Osteocyte (in vitro differentiated cells): ENCODE measurements around the gene HERC6. TPM values are rescaled to one million over a fixed set of nuclear protein-coding genes. Genes with fewer than 3 reads are reported as not detected.

Source experiments
- DNase-seq: peaks from one replicate; pipeline ENCODE4 v3.0.0; 2021; ENCODE audit warnings: mixed read lengths; ENCODE audit not compliant: unreplicated experiment; ENCODE audit errors: extremely low spot score
- H3K27ac Mint-ChIP-seq: one replicate; pipeline ENCODE4 v1.8.0; 2021; ENCODE audit warnings: mild to moderate bottlenecking, mixed read lengths; ENCODE audit not compliant: unreplicated experiment
- H3K27me3 Mint-ChIP-seq: one replicate; pipeline ENCODE4 v1.8.0; 2021; ENCODE audit warnings: mixed read lengths; ENCODE audit not compliant: unreplicated experiment
- H3K36me3 Mint-ChIP-seq: one replicate; pipeline ENCODE4 v1.8.0; 2021; ENCODE audit warnings: mixed read lengths; ENCODE audit not compliant: unreplicated experiment
- H3K4me1 Mint-ChIP-seq: one replicate; pipeline ENCODE4 v1.8.0; 2021; ENCODE audit warnings: mixed read lengths; ENCODE audit not compliant: unreplicated experiment
- H3K4me3 Mint-ChIP-seq: one replicate; pipeline ENCODE4 v1.8.0; 2021; ENCODE audit warnings: mild to moderate bottlenecking, moderate library complexity, mixed read lengths; ENCODE audit not compliant: unreplicated experiment
- H3K9me3 Mint-ChIP-seq: one replicate; pipeline ENCODE4 v1.8.0; 2021; ENCODE audit warnings: mixed read lengths; ENCODE audit not compliant: unreplicated experiment
- CTCF ChIP-seq: fragments of 200-600 bp; sonication (generic); IDR thresholded peaks from 2 replicates; pipeline ENCODE4 v1.5.0; 2021; ENCODE audit warnings: antibody characterized with exemption, mild to moderate bottlenecking, moderate library complexity
- total RNA-seq: library from RNA; stranded (reverse); gene quantifications from 2 replicates; pipeline ENCODE4 v1.2.1, GENCODE V29; 2021

Gene HERC6
- total RNA-seq, 1 donor from 2014 or later: 2.3 TPM

DNA sequence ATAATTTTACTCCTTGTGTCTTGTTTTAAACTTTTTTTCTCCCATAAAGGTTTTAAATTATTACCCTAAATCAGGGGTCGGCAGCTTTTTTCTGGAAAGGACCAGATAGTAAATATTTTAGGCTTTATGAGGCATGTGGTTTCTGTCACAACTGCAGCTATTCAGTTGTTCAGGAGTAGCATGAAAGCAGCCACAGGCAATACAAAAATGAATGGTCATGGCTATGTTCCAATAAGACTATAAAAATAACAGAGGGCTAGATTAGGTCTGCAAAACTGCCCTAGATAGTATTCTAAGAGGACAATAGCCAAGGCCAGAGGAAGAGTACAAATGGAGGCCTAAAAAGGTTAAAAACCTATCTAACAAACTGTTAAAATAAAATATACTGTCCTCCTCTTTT lies 102.9 kb downstream of the HERC6 start:
- no peak for TF ChIP-seq CTCF
- no peak for DNase-seq
- Mint-ChIP-seq H3K4me3 (no peak overlapping the region), H3K9me3 (no peaks in the 10 kb centered on the region), H3K4me1 (peaks cover 2% of the 10 kb centered on the region), H3K36me3 (no peaks in the 10 kb centered on the region), H3K27ac (no peak overlapping the region), H3K27me3 (peaks cover under 1% of the 10 kb centered on the region)

- no peaks in the 10 kb centered on the region for H3K9me3 Mint-ChIP-seq
- H3K36me3 Mint-ChIP-seq: no peaks in the 10 kb centered on the region
- H3K27me3 Mint-ChIP-seq: peaks cover 9% of the 10 kb centered on the region
- no peak for DNase-seq
- H3K27ac Mint-ChIP-seq: no peak overlapping the region
- no peak for TF ChIP-seq CTCF
- H3K4me3 Mint-ChIP-seq: no peak overlapping the region
- H3K4me1 Mint-ChIP-seq: no peaks in the 10 kb centered on the region
Observed at GRCh38 chr4:88489100-88489761, 110.6 kb downstream of the HERC6 start.

Other genes with a start within 250 kb of the HERC6 start
- gene ABCG2, start 220.2 kb upstream of the HERC6 start, total RNA-seq: 0.24 TPM in 1 of 2 replicates, not detected in the other
- gene PPM1K, start 94.3 kb upstream of the HERC6 start, total RNA-seq: 11.9 and 15.9 TPM in 2 replicates
- 0.81 and 0.91 TPM in 2 replicates for gene HERC5, start 78.3 kb downstream of the HERC6 start, total RNA-seq
- gene PYURF, start 144.9 kb downstream of the HERC6 start, total RNA-seq: 67.0 and 69.1 TPM in 2 replicates
- 15.4 and 16.0 TPM in 2 replicates for gene HERC3, start 213.6 kb downstream of the HERC6 start, total RNA-seq